DMS53 treated with DMSO at 0.1 percent for 48 hours (cell line): Measurements from ENCODE around the gene MBNL1.
"Not testable (repeated sequence)": the region's sequence is repeated elsewhere in the genome, so short reads cannot be mapped to it uniquely, and the experiment has no call there.

Source experiments
- DNase-seq: peaks from one replicate; lab custom pipeline; 2025; ENCODE audit not compliant: unreplicated experiment; lab: John Stamatoyannopoulos, UW

The MBNL1 gene

GRCh38 chr3:152346058-152346457 is 77.3 kb downstream of the MBNL1 start:
- DNase-seq = no peak

- DNase-seq = no peak
Measured at GRCh38 chr3:152346740-152347139, 78.0 kb downstream of the MBNL1 start.

GRCh38 chr3:152348436-152349177 is 79.9 kb downstream of the MBNL1 start:
- DNase-seq = no peak

GRCh38 chr3:152349392-152349791 is 80.7 kb downstream of the MBNL1 start:
- no peak for DNase-seq

GRCh38 chr3:152350139-152350538 is 81.4 kb downstream of the MBNL1 start:
- no peak for DNase-seq

GRCh38 chr3:152350776-152351175 is 82.0 kb downstream of the MBNL1 start:
- DNase-seq = no peak

GRCh38 chr3:152352554-152352953 is 83.8 kb downstream of the MBNL1 start:
- DNase-seq = no peak

- DNase-seq = no peak
Measured at GRCh38 chr3:152353578-152353977, 84.8 kb downstream of the MBNL1 start.

GRCh38 chr3:152355744-152356665 is 87.3 kb downstream of the MBNL1 start:
- no peak for DNase-seq

- DNase-seq = no peak
Measured at GRCh38 chr3:152356870-152357276, 88.1 kb downstream of the MBNL1 start.

GRCh38 chr3:152357587-152357986 is 88.9 kb downstream of the MBNL1 start:
- no peak for DNase-seq

- DNase-seq = no peak
Measured at GRCh38 chr3:152359385-152360248, 90.9 kb downstream of the MBNL1 start.

- DNase-seq = no peak
Measured at GRCh38 chr3:152360302-152360701, 91.6 kb downstream of the MBNL1 start.

- no peak for DNase-seq
Measured at GRCh38 chr3:152360966-152361365, 92.2 kb downstream of the MBNL1 start.

- DNase-seq = no peak
Measured at GRCh38 chr3:152362086-152362485, 93.4 kb downstream of the MBNL1 start.

GRCh38 chr3:152364237-152364636 is 95.5 kb downstream of the MBNL1 start:
- DNase-seq = no peak

GRCh38 chr3:152365126-152365525 is 96.4 kb downstream of the MBNL1 start:
- no peak for DNase-seq

- DNase-seq = no peak
Measured at GRCh38 chr3:152365766-152366593, 97.3 kb downstream of the MBNL1 start.

GRCh38 chr3:152367192-152367591 is 98.5 kb downstream of the MBNL1 start:
- not testable (repeated sequence) for DNase-seq

GRCh38 chr3:152372633-152373032 is 103.9 kb downstream of the MBNL1 start:
- not testable (repeated sequence) for DNase-seq
